Stomach (tissue), 4 donors: Measurements from ENCODE around the gene ERMAP.

ENCODE experiments used
- POLR2AphosphoS5 ChIP-seq, 3 donors: sonication (generic); formaldehyde crosslinking; IDR thresholded peaks; one replicate each; pipeline ENCODE4 v1.6.1; 2016; ENCODE audit warnings: antibody characterized with exemption in 3 of 3
- TF ChIP-seq, protein P1 (sequence below), 7 experiments: fragments of 450-650 bp in 4 of 7; fragments of 200-600 bp in 3 of 7; sonication (generic) in 3 of 7; IDR thresholded peaks; one replicate each; pipeline ENCODE4 v1.5.1; 2016 to 2019; ENCODE audit warnings: antibody characterized with exemption in 7 of 7, control low read depth in 2 of 7, mild to moderate bottlenecking in 1 of 7

DNA sequence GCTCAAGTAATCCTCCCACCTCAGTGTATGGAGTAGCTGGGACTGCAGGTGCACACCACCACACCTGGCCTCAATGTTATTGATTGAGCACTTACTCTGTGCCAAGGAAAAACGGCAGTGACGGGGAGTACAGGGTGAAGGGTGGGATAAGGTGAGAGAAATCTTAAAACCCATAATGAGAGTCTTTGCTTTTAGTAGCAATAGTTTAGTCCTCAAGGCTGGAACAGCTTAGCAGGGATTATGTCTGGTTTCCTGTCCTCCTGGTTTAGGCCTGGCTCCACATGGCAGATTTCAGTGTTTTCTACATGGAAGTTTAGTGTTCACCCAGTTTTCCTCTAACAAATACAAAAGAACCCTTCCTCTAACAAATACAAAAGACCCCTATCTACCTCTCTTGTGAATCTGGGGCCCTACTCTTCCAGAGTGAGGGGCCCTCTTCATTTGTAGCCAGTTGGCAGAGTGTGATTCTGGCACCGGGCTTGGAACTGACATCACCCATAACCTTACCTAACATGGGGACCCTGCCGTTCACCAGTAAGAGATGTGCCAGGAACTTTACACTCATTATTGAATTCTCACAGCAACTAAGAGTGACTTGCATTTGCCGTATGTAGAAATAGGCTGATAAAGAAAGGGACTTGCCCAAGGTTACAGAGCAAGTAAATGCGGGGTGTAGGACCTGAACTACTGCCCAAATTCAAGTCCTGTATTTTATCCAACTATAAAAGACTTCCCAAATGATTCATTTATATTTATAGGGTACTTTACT lies 36.4 kb downstream of the ERMAP start:
- TF ChIP-seq, protein P1, sequence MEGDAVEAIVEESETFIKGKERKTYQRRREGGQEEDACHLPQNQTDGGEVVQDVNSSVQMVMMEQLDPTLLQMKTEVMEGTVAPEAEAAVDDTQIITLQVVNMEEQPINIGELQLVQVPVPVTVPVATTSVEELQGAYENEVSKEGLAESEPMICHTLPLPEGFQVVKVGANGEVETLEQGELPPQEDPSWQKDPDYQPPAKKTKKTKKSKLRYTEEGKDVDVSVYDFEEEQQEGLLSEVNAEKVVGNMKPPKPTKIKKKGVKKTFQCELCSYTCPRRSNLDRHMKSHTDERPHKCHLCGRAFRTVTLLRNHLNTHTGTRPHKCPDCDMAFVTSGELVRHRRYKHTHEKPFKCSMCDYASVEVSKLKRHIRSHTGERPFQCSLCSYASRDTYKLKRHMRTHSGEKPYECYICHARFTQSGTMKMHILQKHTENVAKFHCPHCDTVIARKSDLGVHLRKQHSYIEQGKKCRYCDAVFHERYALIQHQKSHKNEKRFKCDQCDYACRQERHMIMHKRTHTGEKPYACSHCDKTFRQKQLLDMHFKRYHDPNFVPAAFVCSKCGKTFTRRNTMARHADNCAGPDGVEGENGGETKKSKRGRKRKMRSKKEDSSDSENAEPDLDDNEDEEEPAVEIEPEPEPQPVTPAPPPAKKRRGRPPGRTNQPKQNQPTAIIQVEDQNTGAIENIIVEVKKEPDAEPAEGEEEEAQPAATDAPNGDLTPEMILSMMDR (IDR thresholded peaks at IDR 0.05), result no peak
- TF ChIP-seq POLR2AphosphoS5 (IDR thresholded peaks at IDR 0.05), result no peak
